Nucleus accumbens (tissue), 56 donors: ENCODE results near the gene MRFAP1.

Source experiments
- DNase-seq, 56 donors: peaks; one replicate each; lab custom pipeline; 2025; lab: John Stamatoyannopoulos, UW

Gene MRFAP1

GRCh38 chr4:6640292-6641163 is at the start of gene MRFAP1:
Gene MRFAP1 (plus strand): TSS chr4:6640685. CDS start chr4:6640863, 178 bp downstream.
- DNase-seq, result peak in 55 of 56 donors; percentile 53 to 96 (median 86)

- no peak for DNase-seq
Measured at GRCh38 chr4:6591313-6591712, 49.2 kb upstream of the MRFAP1 start.

GRCh38 chr4:6591781-6592180 is 48.7 kb upstream of the MRFAP1 start:
- no peak for DNase-seq

- DNase-seq, result no peak
Measured at GRCh38 chr4:6592804-6593563, 47.5 kb upstream of the MRFAP1 start.

GRCh38 chr4:6594341-6594740 is 46.1 kb upstream of the MRFAP1 start:
- DNase-seq, result no peak

GRCh38 chr4:6594826-6595355 is 45.6 kb upstream of the MRFAP1 start:
- no peak for DNase-seq

GRCh38 chr4:6595897-6596537 is 44.5 kb upstream of the MRFAP1 start:
- DNase-seq, result peak in 1 of 56 donors; percentile 33

- DNase-seq, result no peak
Measured at GRCh38 chr4:6596948-6597347, 43.5 kb upstream of the MRFAP1 start.

GRCh38 chr4:6598127-6598526 is 42.4 kb upstream of the MRFAP1 start:
- no peak for DNase-seq

- DNase-seq, result no peak
Measured at GRCh38 chr4:6598641-6599040, 41.8 kb upstream of the MRFAP1 start.

- DNase-seq, result no peak
Measured at GRCh38 chr4:6601661-6602250, 38.7 kb upstream of the MRFAP1 start.

- DNase-seq, result no peak
Measured at GRCh38 chr4:6602289-6602688, 38.2 kb upstream of the MRFAP1 start.

- DNase-seq, result no peak
Measured at GRCh38 chr4:6603128-6603527, 37.4 kb upstream of the MRFAP1 start.

- DNase-seq, result no peak
Measured at GRCh38 chr4:6605114-6605513, 35.4 kb upstream of the MRFAP1 start.

GRCh38 chr4:6605605-6606004 is 34.9 kb upstream of the MRFAP1 start:
- no peak for DNase-seq

GRCh38 chr4:6606465-6607235 is 33.8 kb upstream of the MRFAP1 start:
- DNase-seq, result peak in 3 of 56 donors; percentile 5 to 26 (median 25)

- peak in 2 of 56 donors; percentile 12 to 14 for DNase-seq
Measured at GRCh38 chr4:6607368-6608055, 33.0 kb upstream of the MRFAP1 start.

- peak in 15 of 56 donors; percentile 5 to 37 (median 15) for DNase-seq
Measured at GRCh38 chr4:6608758-6609414, 31.6 kb upstream of the MRFAP1 start.
